Activated CD8-positive, alpha-beta memory T cell treated with anti-CD3 and anti-CD28 coated beads, Interleukin-2, amount 50 U/mL, for 48 hours (primary cell): ENCODE data around the gene OTC.

Source experiments
- DNase-seq: peaks from one replicate; pipeline ENCODE4 v3.0.0-alpha.2; 2020

Gene OTC

DNA sequence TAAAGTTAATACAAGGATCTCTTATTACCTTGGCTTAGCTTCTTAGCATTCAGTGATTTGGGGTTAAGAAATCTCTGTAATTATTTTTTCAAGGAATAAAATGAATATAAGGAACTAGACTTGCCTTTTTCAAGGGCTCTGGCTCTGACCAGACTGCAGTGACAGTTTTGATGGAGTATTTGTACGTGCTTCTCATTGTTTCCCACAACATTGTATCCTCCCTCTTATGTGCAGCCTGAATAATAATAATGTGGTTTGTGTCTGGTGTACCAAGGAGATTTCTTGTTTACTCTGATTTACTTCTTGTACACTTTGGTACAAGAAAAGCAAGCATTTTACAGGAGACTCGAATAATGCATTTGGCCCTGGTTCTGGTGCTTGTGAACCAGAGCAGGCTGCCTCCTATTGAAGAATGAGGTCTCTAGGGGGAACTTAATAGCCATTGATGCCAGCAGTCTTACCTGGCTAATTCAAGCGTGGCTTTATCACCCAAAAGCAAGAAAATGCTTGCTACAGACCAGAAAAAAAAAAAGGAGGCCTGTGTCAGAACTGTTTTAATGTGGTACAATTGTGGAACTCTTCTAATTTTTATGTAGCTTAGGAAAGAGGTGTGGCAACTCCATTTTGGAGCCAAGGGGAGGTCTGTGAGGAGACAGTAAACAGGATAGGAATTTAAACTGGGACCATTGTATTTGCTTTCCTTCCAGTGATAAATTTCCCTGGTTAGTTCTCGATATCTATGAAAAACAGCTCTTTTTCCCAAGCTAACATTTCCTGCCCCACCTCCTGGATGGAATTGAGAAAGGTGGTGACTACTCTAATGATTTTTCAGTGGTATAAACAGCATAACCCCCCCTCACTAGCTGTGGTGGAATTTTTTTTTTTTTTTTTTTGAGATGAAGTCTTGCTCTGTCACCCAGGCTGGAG, 5.6 kb downstream of the OTC start:
- DNase-seq = no peak

DNA sequence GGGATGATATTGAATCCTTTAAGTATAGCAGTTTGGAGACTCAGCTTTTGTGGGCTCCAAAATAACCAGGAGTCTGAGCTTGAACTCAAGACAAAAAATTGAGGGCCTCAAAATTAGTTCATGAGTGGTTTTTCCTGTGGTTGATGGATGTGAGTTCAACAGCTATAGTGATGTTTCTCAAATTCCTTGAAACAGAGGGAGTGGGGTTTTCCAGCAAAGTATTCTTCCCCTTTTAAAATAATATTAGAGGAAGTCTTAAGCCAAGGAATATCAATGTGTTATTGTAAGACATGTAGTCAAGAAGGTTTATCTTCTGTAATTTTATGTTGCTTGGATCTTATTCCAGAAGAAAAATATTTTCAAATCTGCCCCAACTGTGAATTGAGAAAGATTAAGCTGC, 10.6 kb downstream of the OTC start:
- DNase-seq = no peak

DNA sequence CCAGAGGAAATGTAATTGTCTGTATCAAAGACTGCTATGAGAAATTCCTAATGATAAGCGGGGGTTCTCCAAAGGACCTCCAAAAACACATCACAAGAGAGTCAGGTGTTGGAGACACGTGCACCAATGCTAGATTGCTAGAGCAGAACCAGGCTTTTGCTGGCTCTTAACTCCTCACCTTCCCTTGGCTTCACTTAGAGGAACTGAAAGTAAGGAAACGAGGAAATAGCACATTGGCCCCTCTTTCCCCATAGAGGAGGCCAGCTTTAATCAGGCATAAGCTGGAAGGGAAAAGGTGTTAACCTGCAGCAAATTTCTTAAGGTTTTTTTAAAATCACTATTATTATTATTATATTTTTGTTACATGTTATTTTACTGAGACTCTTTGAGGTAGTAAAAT, 13.6 kb downstream of the OTC start:
- no peak for DNase-seq

GRCh38 chrX:38368774-38369173, 16.4 kb downstream of the OTC start:
- no peak for DNase-seq

DNA sequence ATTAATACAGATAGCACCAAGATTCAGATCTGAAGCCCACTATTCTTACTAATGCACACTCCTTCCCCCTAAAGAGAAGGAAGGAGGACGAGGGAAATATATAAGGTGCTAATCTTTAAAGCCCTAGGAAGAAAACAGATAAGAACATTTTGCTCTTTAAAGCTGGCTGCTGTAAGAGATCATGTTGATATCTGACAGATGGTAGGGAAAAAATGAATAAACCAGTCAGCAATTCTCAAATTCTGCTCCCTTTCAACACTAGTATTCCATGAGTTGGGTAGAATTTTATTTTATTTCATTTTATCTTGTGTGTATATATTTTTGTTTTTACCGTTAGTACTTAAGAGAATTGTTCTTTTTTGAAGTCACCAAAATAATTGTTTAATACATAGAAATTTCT, 19.2 kb downstream of the OTC start:
- no peak for DNase-seq

GRCh38 chrX:38374431-38374830, 22.0 kb downstream of the OTC start:
- no peak for DNase-seq

GRCh38 chrX:38375891-38376290, 23.5 kb downstream of the OTC start:
- DNase-seq = no peak

DNA sequence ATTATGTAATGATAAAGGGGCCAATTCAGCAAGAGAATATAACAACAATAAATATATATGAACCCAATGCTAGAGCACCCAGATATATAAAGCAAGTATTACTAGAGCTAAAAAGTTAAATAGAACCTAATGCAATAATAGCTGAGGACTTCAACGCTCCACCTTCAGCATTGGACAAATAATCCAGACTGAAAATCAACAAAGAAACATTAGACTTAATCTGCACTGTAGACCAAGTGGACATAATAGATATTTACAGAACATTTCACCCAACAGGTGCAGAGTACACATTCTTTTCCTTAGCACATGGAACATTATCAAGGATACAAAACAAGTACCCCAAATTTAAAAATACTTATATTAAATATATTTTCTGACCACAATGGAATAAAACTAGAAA, 24.3 kb downstream of the OTC start:
- DNase-seq = no peak

DNA sequence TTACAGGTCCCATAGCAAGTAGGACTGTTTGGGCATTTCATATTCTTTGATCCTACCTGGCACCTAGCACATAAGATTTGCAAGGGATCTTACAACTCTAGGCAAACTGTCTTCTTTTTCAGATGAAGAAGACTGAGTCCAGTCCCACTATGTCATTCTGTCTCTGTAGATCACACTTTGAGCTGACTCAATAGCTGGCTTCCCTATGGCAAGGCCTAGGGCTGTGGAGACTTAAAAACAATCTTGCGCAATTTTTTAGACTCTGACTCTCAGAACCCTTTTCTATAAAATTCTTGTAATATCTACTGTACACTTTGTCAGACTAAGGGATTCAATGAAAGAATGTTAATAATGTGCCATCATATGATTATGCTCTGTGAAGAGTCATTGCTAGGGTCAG, 26.7 kb downstream of the OTC start:
- no peak for DNase-seq

DNA sequence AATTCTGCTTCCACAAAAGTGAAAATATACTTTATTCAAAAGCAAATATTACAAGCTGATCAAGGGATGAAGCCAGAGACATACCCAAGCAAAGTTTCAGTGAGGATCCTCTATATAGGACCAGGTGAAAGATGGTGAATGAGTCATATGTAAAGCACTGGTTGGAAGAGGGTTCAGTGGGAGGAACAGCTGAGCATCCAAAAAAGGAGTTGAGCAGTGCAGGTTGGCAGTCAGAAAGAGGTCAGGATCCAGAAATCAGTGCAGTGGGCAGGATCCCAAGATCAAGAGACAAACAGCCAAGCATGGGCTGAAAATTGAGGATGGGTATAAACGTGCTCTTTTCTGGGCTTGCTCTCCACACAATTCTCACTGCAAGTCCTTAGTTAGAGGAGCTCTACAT, 30.3 kb downstream of the OTC start:
- no peak for DNase-seq

- DNase-seq = no peak
Observed at GRCh38 chrX:38400389-38400910, 48.0 kb downstream of the OTC start.

DNA sequence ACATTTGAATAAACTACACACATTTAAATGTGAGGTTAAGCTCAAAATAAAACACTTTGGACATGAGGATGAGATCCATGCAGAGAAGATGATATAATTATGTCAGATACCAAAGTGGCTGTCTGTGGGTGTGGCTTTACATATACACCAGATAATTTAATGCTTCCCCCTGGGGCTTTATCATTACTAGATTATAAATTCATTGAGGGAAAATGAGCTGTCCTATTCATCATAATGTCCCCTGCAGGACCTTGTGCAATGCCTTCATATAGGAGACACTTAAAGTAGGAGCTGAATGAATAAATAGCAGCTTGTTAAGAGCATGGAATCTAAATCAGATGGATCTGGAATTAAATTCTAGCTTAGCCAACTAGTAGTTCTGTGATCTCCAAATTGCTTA, 49.7 kb downstream of the OTC start:
- DNase-seq = no peak

- DNase-seq = no peak
Observed at GRCh38 chrX:38403834-38404233, 51.4 kb downstream of the OTC start.

DNA sequence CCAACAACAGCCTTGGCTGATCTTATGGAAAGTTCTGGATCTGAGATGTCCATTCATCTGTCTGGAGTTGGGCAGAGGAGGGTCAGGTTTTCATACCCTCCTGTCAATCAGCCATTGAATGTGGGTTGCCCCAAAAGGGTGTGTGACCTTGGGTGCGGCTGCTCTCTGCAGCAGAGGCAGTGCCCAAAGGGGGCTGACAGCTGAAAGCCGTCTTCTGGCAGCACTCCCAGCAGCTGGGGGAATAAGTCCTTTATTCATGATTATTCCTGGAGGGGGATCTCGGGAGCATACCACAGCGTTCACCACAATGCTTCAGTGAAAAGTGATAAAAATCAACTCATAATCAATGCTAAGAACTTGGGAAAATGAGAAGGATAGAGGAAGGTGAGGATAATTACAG, 54.7 kb downstream of the OTC start:
- no peak for DNase-seq

DNA sequence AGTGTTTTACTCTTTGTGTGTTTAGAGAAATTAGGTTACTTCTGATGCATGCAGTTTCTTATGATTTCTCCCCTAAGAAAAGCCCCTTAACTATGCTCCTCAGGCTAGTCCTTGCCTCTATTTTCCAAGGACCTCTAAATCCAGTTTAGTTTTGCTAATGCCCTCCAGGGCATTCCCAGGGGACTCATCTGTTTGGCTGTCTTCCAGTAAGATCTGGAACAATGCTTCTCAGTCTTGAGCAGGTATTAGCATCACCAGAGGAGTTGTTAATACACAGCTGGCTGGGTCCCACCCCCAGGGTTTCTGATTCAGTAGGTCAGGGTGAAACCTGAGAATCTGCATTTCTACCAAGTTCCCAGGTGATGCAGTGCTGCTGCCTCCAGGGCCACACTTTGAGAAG, 56.9 kb downstream of the OTC start:
- no peak for DNase-seq

DNA sequence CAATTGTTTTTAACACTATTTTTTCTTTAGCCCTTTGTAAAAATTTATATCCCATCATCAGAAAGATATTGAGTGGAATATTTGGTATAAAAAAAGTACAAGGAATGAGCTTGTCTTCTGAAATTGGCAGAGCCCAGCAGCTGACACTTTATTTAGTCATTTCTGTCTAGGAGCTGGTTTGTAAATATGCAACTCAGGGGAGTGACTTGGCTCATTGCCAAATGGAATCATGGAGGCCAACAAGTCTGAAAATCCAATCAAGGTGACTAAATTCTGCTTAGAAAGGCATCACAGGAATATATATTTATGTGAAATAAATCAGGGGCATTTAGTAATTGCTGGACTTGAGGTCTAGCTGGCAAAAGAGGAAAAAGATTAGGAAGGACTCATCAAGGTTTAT, 74.4 kb downstream of the OTC start:
- DNase-seq = no peak

- DNase-seq = no peak
Observed at GRCh38 chrX:38431525-38431924, 79.1 kb downstream of the OTC start.

DNA sequence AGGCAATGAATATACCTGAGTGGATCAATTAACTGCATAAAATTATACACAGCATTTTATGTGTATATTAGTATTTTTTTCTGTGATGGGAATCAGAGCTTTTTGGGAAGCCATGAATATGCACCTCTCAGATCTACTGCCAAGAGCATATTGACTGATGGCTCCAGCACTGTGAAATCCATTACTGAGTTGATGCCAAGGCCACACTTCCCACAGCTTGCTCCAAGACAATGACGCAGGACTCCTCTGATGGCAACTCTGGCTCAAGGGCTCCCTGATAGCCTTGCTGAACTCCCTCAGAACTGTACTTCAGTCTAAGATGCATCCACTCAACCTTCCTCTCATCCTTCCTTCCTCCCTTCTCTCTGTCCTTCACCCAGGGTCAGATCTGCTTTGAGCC, 82.7 kb downstream of the OTC start:
- DNase-seq = no peak

DNA sequence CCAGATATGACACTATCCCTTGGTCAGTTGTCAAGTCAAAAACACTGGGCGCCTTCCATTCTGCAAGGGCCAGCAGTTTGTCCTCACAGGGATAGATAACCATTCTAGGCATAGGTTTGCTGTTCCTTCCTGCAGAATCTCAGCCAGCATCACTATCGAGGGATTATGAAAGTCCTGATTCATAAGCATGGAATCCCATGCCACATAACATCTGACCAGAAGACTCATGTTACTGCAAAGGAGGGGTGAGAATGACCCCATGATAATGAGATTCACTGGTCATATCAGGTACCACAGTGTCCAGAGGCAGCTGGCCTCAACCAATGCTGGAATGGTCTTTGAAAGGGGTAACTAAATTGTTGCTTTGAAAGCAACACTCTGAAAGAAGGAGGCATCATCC, 84.7 kb downstream of the OTC start:
- no peak for DNase-seq

DNA sequence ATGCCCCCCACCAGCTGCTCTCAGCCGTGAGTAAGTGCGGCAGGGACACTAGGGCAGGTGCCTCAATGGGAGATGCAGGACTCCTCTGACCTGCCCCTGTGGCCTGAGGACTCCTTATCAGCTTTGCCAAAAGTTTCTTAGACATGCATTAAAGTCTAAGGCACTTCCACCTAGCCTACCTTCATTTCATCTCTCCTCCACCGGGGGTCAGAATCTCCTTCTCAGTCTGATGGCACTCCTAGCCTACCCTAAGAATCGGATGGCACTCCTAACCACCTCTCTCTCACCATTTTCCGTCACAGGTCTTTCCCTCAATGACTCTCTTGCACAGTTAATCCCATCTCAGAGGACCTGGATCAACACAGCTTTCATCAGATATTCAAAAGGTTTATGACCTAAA, 85.9 kb downstream of the OTC start:
- DNase-seq = no peak

GRCh38 chrX:38452603-38453002, 100.2 kb downstream of the OTC start:
- DNase-seq = no peak

GRCh38 chrX:38458071-38458470, 105.7 kb downstream of the OTC start:
- DNase-seq = no peak

GRCh38 chrX:38462257-38462656, 109.9 kb downstream of the OTC start:
- no peak for DNase-seq

GRCh38 chrX:38465686-38466085, 113.3 kb downstream of the OTC start:
- no peak for DNase-seq

DNA sequence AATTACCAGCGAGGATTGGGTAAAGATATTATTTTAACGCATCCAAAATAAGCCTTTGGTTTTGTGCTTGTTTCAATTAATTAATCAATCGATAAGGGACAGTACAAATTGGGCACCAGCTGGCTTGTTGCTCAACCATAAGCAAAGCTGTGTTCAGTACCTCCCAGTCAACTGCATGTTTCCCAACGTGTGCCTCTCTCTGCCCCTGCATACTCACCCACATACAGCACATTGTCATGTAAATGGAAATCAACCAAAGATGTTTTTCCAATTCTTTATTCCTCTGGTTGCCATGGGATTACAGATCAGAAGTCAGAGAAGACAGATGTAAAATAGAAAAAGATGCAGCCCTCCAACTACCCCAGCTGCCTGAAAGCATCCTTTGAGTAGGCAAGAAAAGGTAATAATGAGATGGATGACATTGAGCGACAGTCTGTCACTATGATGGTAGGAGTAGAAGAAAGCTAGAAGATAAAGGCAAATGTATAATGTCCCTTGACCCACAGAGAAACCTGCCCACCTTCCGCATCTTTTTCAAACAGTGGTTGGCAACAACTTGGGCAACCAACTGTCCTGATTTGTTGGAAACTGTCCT, 116.3 kb downstream of the OTC start:
- no peak for DNase-seq
